HG03457 (cell line): ENCODE measurements around the gene C2orf81.

Source experiments
- ATAC-seq: cut with Tn5 transposase; IDR thresholded peaks from one replicate; pipeline ENCODE4 v1.9.1; 2021; ENCODE audit warnings: moderate number of reproducible peaks; ENCODE audit not compliant: unreplicated experiment

C2orf81 gene

GRCh38 chr2:74391209-74391579 is 30.2 kb downstream of the C2orf81 start:
- ATAC-seq: no peak

- ATAC-seq: no peak
These were observed 30.8 kb downstream of the C2orf81 start for GRCh38 chr2:74390606-74391005.

GRCh38 chr2:74387346-74387745 is 34.1 kb downstream of the C2orf81 start:
- ATAC-seq: no peak

GRCh38 chr2:74385396-74385795 is 36.0 kb downstream of the C2orf81 start:
- ATAC-seq: no peak

GRCh38 chr2:74384051-74384450 is 37.4 kb downstream of the C2orf81 start:
- no peak for ATAC-seq

- ATAC-seq: no peak
These were observed 38.2 kb downstream of the C2orf81 start for GRCh38 chr2:74383254-74383653.

- ATAC-seq: no peak
These were observed 39.7 kb downstream of the C2orf81 start for GRCh38 chr2:74381751-74382150.

- ATAC-seq: no peak
These were observed 41.3 kb downstream of the C2orf81 start, which contains the start of gene DCTN1 for GRCh38 chr2:74379851-74380789. TSS of gene DCTN1 (minus strand) at chr2:74380311. CDS start at chr2:74380037, 274 bp downstream.

- ATAC-seq: no peak
These were observed 43.4 kb downstream of the C2orf81 start for GRCh38 chr2:74378007-74378406.

- no peak for ATAC-seq
These were observed 45.6 kb downstream of the C2orf81 start for GRCh38 chr2:74375838-74376237.

- no peak for ATAC-seq
These were observed 46.8 kb downstream of the C2orf81 start for GRCh38 chr2:74374509-74375205.

GRCh38 chr2:74373985-74374384 is 47.4 kb downstream of the C2orf81 start:
- ATAC-seq: no peak

- no peak for ATAC-seq
These were observed 48.2 kb downstream of the C2orf81 start for GRCh38 chr2:74373221-74373676.

- no peak for ATAC-seq
These were observed 48.7 kb downstream of the C2orf81 start for GRCh38 chr2:74372674-74373073.

- ATAC-seq: no peak
These were observed 50.0 kb downstream of the C2orf81 start for GRCh38 chr2:74371421-74371820.

- ATAC-seq: no peak
These were observed 51.4 kb downstream of the C2orf81 start for GRCh38 chr2:74369976-74370375.

- ATAC-seq: no peak
These were observed 52.9 kb downstream of the C2orf81 start for GRCh38 chr2:74368499-74368898.

GRCh38 chr2:74367789-74368188 is 53.6 kb downstream of the C2orf81 start:
- no peak for ATAC-seq

GRCh38 chr2:74366036-74366435 is 55.4 kb downstream of the C2orf81 start:
- no peak for ATAC-seq

GRCh38 chr2:74364533-74365505 is 56.6 kb downstream of the C2orf81 start:
- no peak for ATAC-seq
